Mucosa of descending colon (tissue), 3 donors: ENCODE results near the gene PTGFR. TPM values are rescaled to one million over a fixed set of nuclear protein-coding genes. Genes with fewer than 3 reads are reported as not detected.

Experiments used
- ATAC-seq: fragments of 200-7000 bp; cut with Tn5 transposase; one replicate; pipeline ENCODE4 v1.9.1; 2020; ENCODE audit warnings: mild to moderate bottlenecking, moderate library complexity
- DNase-seq, 3 donors: peaks; one replicate each; pipeline ENCODE4 v3.0.0-alpha.2; 2020
- H3K36me3 ChIP-seq: fragments of 200-600 bp; one replicate; pipeline ENCODE4 v1.8.0; 2021; ENCODE audit warnings: low read depth, mild to moderate bottlenecking
- H3K4me1 ChIP-seq: fragments of 200-600 bp; one replicate; pipeline ENCODE4 v1.8.0; 2021; ENCODE audit warnings: low read depth, mild to moderate bottlenecking
- H3K4me3 ChIP-seq: fragments of 200-600 bp; one replicate; pipeline ENCODE4 v1.8.0; 2021; ENCODE audit warnings: mild to moderate bottlenecking
- H3K9me3 ChIP-seq: fragments of 200-600 bp; one replicate; pipeline ENCODE4 v1.8.0; 2021; ENCODE audit warnings: mild to moderate bottlenecking
- intact Hi-C, 2 donors: fragments of 100-400 bp; cut with DNase I in 1 of 2; cut with micrococcal nuclease in 1 of 2; formaldehyde crosslinking; loops; one replicate each; pipeline versions ENCODE4 v1.11.0 to v1.11.1; 2022; cut with DNase I, micrococcal nuclease
- total RNA-seq, 3 donors: library from RNA; stranded (reverse); fragmentation: NEBNext Ultra II Directional in 2 of 3; extraction: Animal tissue kit (Norgen Biotek cat#: 25700) in 2 of 3; gene quantifications; one replicate each; pipeline versions ENCODE4 v1.2.1 to v1.2.4, GENCODE V29; 2021 to 2023
- TF ChIP-seq, protein P1 (sequence below): fragments of 200-600 bp; IDR thresholded peaks from one replicate; pipeline ENCODE4 v1.8.0; 2022; ENCODE audit warnings: antibody characterized with exemption, mild to moderate bottlenecking
- donor health status: DM: no; HTN: no; CAD: no; lungs with moderate emphysema.
- donor health status: DM: no; HTN: no; CAD: no.
- donor health status: DM: no; HTN: yes; CAD: no.

Gene PTGFR
- total RNA-seq, 3 donors from 2014 or later: 0.49 to 2.1 (median 1.7) TPM

DNA sequence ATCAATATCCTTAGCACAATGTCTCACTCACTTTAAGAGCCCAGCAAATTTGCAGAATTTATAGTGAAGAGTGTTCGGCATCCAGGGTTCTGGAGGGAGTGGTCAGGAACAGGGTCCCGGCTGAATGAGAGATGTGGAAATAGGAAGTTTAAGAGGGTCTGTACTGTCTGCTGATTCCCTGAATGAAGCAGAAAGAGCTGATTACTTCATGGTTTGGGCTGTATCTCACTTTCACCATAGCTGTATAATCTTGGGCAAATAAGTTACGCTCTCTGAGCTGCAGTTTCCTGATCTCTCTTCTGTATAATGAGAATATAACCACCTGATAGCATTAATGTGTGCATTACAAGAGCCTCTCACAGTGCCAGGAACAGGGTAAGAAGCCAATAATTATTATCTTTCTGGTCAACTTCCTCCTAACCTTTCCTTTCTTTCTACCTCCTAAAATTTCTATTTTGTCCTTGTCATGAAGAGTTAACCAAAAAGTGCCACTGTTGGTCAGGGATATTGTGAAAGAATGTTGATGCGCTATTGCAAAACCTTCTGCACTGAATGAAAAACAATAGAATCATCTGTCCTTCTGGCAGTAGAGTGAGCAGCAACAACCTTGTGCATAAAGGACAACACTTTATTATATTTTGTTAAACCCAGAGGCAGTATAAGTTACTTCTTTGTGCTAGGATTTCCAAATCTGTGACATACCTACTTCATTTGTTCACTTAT, 14.7 kb upstream of the PTGFR start:
- no peaks in the 10 kb centered on the region for H3K36me3 ChIP-seq
- no peak for ATAC-seq
- intact Hi-C loops: no loop called here
- H3K9me3 ChIP-seq: no peaks in the 10 kb centered on the region
- no peaks in the 10 kb centered on the region for H3K4me1 ChIP-seq
- H3K4me3 ChIP-seq: no peak overlapping the region
- TF ChIP-seq, protein P1, sequence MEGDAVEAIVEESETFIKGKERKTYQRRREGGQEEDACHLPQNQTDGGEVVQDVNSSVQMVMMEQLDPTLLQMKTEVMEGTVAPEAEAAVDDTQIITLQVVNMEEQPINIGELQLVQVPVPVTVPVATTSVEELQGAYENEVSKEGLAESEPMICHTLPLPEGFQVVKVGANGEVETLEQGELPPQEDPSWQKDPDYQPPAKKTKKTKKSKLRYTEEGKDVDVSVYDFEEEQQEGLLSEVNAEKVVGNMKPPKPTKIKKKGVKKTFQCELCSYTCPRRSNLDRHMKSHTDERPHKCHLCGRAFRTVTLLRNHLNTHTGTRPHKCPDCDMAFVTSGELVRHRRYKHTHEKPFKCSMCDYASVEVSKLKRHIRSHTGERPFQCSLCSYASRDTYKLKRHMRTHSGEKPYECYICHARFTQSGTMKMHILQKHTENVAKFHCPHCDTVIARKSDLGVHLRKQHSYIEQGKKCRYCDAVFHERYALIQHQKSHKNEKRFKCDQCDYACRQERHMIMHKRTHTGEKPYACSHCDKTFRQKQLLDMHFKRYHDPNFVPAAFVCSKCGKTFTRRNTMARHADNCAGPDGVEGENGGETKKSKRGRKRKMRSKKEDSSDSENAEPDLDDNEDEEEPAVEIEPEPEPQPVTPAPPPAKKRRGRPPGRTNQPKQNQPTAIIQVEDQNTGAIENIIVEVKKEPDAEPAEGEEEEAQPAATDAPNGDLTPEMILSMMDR: no peak
- no peak for DNase-seq

DNA sequence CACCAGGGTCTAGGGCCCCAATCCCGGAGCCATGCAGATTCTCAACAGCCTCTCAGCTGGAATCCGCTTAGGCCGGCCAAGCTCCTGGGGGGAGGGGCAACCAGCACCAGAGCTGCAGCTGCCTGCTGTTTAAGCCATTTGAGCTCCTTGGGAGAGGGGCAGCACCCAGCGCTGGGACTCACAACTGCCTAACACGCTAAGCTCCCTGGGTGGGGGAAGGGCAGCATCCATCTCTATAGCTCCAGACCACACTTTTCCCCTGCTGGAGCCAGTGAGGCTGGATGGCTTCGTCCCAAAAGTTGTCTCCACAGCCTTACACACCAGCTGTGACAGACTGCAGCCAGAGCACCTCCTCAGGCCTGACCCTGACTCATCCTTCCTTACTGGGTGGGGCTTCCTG, 6.9 kb upstream of the PTGFR start:
- H3K4me3 ChIP-seq: no peak overlapping the region
- intact Hi-C loops: no loop called here
- no peaks in the 10 kb centered on the region for H3K4me1 ChIP-seq
- DNase-seq (no peak), ATAC-seq (no peak)
- TF ChIP-seq, protein P1: no peak
- no peaks in the 10 kb centered on the region for H3K9me3 ChIP-seq
- H3K36me3 ChIP-seq: no peaks in the 10 kb centered on the region

DNA sequence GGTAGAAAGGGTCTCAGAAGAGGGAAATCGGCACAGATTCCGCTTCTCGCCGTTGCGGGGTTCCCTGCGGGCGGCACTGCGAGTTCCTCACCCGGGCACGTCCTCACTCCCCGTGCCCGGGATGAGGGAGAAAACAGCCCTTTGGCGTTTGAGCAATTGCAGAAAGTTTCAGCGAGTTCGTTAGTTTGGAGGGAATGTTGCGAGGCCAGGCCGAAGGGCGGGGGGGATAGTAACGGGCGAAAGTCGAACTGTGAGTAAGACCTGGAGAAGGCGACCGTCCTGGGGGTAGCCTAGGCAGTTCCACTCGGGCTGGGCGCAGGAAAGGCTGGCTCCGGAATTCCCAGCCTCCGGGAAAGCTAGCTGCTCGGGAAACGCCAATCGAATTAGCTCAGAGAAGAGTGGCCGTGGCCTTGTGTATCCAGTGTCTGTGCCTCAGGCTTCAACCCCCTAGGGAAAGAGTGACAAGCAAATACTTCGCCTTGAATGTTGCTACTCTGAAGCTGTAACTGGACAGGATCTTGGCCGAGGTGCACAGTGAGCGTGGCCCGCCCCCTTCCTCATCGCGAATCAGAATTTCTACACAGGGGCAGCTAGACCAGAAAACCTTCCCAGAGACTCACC, 787 bp downstream of the PTGFR start:
- no peaks in the 10 kb centered on the region for H3K4me1 ChIP-seq
- no peaks in the 10 kb centered on the region for H3K36me3 ChIP-seq
- DNase-seq: peak in 1 of 3 donors; percentile 12
- TF ChIP-seq, protein P1: no peak
- ATAC-seq: peak; percentile 36
- intact Hi-C loops: no loop called here
- no peak overlapping the region for H3K4me3 ChIP-seq
- H3K9me3 ChIP-seq: no peaks in the 10 kb centered on the region

DNA sequence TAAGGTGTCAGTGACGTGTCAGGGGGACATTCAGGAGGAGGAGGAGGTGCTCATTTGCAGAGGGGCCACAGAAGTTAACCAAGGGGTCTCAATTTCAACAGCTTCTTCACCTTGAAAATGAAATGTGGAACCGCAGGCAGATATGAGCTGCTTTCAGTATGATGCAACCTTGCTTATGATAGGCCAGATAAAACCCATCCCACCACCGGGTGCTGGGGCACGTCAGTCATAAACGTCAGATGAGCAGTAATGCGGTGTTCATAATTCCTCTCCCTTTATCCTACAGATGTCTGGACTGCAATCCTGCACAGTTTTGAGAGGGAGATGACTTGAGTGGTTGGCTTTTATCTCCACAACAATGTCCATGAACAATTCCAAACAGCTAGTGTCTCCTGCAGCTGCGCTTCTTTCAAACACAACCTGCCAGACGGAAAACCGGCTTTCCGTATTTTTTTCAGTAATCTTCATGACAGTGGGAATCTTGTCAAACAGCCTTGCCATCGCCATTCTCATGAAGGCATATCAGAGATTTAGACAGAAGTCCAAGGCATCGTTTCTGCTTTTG, 1.7 kb downstream of the PTGFR start:
- ATAC-seq: no peak
- no peaks in the 10 kb centered on the region for H3K36me3 ChIP-seq
- peak in 1 of 3 donors; percentile 4 for DNase-seq
- H3K4me1 ChIP-seq: no peaks in the 10 kb centered on the region
- TF ChIP-seq, protein P1: no peak
- no peak overlapping the region for H3K4me3 ChIP-seq
- intact Hi-C loops: no loop called here
- H3K9me3 ChIP-seq: no peaks in the 10 kb centered on the region

DNA sequence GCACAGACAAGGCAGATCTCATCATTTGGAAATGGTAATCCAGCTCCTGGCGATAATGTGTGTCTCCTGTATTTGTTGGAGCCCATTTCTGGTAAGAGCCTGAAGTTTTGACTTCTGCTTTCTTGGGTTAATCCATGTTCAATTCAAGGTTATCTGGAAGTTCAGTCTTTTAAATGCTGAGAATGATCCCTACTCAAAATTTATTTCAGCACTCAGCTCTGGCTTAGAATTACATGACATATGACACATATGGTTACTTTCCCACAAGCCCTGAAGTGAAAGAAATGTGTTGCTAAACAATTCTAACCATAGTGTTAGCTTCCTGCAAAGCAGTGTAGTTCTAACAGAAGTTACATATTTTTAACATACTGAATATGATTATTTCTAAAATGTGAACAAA, 2.7 kb downstream of the PTGFR start:
- no peak for ATAC-seq
- no peaks in the 10 kb centered on the region for H3K36me3 ChIP-seq
- intact Hi-C loops: no loop called here
- TF ChIP-seq, protein P1: no peak
- no peak overlapping the region for H3K4me3 ChIP-seq
- no peak for DNase-seq
- H3K4me1 ChIP-seq: no peaks in the 10 kb centered on the region
- no peaks in the 10 kb centered on the region for H3K9me3 ChIP-seq
